Body of pancreas (tissue), 4 donors: ENCODE data around the gene TIMM17B.

Experiments used
- POLR2A ChIP-seq, 3 donors: fragments of 450-650 bp; IDR thresholded peaks; one replicate each; pipeline ENCODE4 v1.6.1; 2016; ENCODE audit warnings: antibody characterized with exemption in 3 of 3, mild to moderate bottlenecking in 2 of 3
- TF ChIP-seq, protein P1 (sequence below), 7 experiments: fragments of 450-650 bp in 4 of 7; fragments of 200-600 bp in 3 of 7; sonication (generic) in 3 of 7; IDR thresholded peaks; one replicate each; pipeline ENCODE4 v1.5.1; 2016 to 2019; ENCODE audit warnings: antibody characterized with exemption in 7 of 7

DNA sequence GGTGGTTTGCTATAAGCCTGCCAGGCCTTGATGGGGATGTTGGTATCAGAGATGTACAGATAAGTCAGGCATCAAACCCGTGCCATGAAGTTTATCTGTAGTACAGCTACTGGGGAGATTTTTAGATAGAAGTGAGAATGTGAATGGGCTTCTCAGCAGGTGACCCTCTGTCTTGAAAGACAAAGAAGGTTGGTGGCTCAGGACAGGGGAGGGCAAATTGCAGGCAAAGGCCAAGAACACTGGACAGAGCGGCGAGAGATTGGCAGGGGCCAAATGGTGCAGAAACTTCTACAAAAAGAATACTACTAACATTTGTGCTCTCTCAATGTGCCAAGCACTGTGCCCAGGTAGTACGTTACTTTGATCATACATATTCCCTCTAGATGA, 23.1 kb upstream of the TIMM17B start:
- TF ChIP-seq, protein P1, sequence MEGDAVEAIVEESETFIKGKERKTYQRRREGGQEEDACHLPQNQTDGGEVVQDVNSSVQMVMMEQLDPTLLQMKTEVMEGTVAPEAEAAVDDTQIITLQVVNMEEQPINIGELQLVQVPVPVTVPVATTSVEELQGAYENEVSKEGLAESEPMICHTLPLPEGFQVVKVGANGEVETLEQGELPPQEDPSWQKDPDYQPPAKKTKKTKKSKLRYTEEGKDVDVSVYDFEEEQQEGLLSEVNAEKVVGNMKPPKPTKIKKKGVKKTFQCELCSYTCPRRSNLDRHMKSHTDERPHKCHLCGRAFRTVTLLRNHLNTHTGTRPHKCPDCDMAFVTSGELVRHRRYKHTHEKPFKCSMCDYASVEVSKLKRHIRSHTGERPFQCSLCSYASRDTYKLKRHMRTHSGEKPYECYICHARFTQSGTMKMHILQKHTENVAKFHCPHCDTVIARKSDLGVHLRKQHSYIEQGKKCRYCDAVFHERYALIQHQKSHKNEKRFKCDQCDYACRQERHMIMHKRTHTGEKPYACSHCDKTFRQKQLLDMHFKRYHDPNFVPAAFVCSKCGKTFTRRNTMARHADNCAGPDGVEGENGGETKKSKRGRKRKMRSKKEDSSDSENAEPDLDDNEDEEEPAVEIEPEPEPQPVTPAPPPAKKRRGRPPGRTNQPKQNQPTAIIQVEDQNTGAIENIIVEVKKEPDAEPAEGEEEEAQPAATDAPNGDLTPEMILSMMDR (IDR thresholded peaks at IDR 0.05), result no peak
- no peak for TF ChIP-seq POLR2A (IDR thresholded peaks at IDR 0.05)
